Measurements from ENCODE around the gene CELF1. TPM values are rescaled to one million over a fixed set of nuclear protein-coding genes. Genes with fewer than 3 reads are reported as not detected.
A peak's percentile ranks its signal among the peaks of the same experiment; 100 is the strongest.
"Not testable (repeated sequence)": the region's sequence is repeated elsewhere in the genome, so short reads cannot be mapped to it uniquely, and the experiment has no call there.

Gene CELF1
- total and polyA plus RNA-seq, 2 experiments from 2014 or later = 59.1 to 84.6 TPM

DNA sequence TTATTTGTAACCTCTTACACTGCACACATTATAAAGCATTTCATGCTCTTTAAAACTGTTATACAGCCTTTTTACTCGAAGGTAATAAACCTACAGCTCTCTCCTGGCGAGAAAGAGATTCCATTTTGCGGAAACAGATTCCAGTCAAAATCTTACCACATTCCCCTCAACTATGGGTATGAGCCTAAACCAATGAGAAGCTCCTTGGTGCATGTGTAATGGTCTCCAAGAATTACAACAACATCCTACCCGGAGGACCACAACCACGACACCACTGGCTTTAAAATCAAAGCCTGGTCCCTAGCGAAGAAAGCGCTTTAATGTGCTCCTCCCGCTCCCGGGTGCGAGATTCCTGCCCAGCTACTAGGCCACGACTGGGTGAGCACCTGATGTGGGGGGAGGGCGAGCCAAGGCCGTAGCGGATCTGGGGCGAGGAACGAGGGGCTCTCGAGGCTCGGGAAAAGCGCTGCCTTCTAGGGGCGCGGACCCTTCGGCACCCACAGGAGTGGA lies 821 bp downstream of the CELF1 start:
- no peaks in the 10 kb centered on the region for H3K9me2 ChIP-seq (replicated peaks; ENCODE audit: insufficient read depth)
- peak overlapping the region; percentile 97 for H3K27ac ChIP-seq
- DNase-seq (ENCODE audit: low spot score) = peak; percentile 58
- no peak for TF ChIP-seq EZH2phosphoT487 (IDR thresholded peaks at IDR 0.05; ENCODE audit: low read depth, severe bottlenecking, unreplicated experiment)
- no peak for TF ChIP-seq EZH2 (IDR thresholded peaks at IDR 0.05; ENCODE audit: borderline replicate concordance)
- TF ChIP-seq, protein P1, sequence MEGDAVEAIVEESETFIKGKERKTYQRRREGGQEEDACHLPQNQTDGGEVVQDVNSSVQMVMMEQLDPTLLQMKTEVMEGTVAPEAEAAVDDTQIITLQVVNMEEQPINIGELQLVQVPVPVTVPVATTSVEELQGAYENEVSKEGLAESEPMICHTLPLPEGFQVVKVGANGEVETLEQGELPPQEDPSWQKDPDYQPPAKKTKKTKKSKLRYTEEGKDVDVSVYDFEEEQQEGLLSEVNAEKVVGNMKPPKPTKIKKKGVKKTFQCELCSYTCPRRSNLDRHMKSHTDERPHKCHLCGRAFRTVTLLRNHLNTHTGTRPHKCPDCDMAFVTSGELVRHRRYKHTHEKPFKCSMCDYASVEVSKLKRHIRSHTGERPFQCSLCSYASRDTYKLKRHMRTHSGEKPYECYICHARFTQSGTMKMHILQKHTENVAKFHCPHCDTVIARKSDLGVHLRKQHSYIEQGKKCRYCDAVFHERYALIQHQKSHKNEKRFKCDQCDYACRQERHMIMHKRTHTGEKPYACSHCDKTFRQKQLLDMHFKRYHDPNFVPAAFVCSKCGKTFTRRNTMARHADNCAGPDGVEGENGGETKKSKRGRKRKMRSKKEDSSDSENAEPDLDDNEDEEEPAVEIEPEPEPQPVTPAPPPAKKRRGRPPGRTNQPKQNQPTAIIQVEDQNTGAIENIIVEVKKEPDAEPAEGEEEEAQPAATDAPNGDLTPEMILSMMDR (IDR thresholded peaks at IDR 0.05; ENCODE audit: poor library complexity) = no peak
- H3K4me1 ChIP-seq (ENCODE audit: insufficient read depth) = peaks cover 9% of the 10 kb centered on the region
- peak overlapping the region; percentile 84 for H3K4me2 ChIP-seq
- peak overlapping the region; percentile 58 for H2AFZ ChIP-seq
- no peaks in the 10 kb centered on the region for H3K9me3 ChIP-seq (ENCODE audit: low read depth)
- H3K36me3 ChIP-seq (replicated peaks; ENCODE audit: insufficient read depth, low read depth) = no peaks in the 10 kb centered on the region
- H3K4me3 ChIP-seq = peak overlapping the region; percentile 79
- peaks cover 58% of the 10 kb centered on the region for H3K79me2 ChIP-seq
- H3K27me3 ChIP-seq = no peaks in the 10 kb centered on the region
- WGBS (ENCODE audit: low lambda C conversion rate, missing lambda C conversion rate) = 2% methylated on average over 22 of the region's 22 CpGs
- peaks cover 41% of the 10 kb centered on the region for H4K20me1 ChIP-seq (ENCODE audit: insufficient read depth, poor library complexity, severe bottlenecking)

DNA sequence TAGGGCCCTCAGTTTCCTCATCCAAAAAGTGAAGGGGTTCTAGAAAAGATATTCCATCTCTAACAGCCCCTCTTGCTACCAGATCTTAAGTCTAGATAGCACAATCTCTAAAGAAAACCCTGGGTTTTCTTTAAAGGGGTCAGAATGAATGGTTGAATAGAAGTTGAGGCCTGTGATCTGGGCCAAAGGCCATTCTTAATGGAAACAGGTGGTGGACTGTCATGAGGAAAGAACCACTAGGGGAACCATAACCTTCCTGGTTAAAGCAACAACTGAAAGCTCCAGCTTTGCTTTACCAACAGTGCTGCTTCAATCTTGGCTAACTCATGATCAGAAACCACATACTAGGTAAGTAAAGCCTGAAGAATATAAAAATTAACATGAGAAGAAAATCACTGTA lies 1.8 kb downstream of the CELF1 start:
- no peaks in the 10 kb centered on the region for H3K36me3 ChIP-seq (replicated peaks; ENCODE audit: insufficient read depth, low read depth)
- no peak for TF ChIP-seq EZH2 (IDR thresholded peaks at IDR 0.05; ENCODE audit: borderline replicate concordance)
- TF ChIP-seq, protein P1 (IDR thresholded peaks at IDR 0.05; ENCODE audit: poor library complexity) = no peak
- no peak for TF ChIP-seq EZH2phosphoT487 (IDR thresholded peaks at IDR 0.05; ENCODE audit: low read depth, severe bottlenecking, unreplicated experiment)
- no peaks in the 10 kb centered on the region for H3K9me2 ChIP-seq (replicated peaks; ENCODE audit: insufficient read depth)
- no peak overlapping the region for H3K4me3 ChIP-seq
- no peaks in the 10 kb centered on the region for H3K27me3 ChIP-seq
- peaks cover 51% of the 10 kb centered on the region for H4K20me1 ChIP-seq (ENCODE audit: insufficient read depth, poor library complexity, severe bottlenecking)
- peak overlapping the region; percentile 84 for H3K4me2 ChIP-seq
- no peak overlapping the region for H2AFZ ChIP-seq
- H3K79me2 ChIP-seq = peaks cover 68% of the 10 kb centered on the region
- H3K27ac ChIP-seq = peak overlapping the region; percentile 97
- H3K9me3 ChIP-seq (ENCODE audit: low read depth) = no peaks in the 10 kb centered on the region
- peaks cover 9% of the 10 kb centered on the region for H3K4me1 ChIP-seq (ENCODE audit: insufficient read depth)
- peak; percentile 36 for DNase-seq (ENCODE audit: low spot score)

DNA sequence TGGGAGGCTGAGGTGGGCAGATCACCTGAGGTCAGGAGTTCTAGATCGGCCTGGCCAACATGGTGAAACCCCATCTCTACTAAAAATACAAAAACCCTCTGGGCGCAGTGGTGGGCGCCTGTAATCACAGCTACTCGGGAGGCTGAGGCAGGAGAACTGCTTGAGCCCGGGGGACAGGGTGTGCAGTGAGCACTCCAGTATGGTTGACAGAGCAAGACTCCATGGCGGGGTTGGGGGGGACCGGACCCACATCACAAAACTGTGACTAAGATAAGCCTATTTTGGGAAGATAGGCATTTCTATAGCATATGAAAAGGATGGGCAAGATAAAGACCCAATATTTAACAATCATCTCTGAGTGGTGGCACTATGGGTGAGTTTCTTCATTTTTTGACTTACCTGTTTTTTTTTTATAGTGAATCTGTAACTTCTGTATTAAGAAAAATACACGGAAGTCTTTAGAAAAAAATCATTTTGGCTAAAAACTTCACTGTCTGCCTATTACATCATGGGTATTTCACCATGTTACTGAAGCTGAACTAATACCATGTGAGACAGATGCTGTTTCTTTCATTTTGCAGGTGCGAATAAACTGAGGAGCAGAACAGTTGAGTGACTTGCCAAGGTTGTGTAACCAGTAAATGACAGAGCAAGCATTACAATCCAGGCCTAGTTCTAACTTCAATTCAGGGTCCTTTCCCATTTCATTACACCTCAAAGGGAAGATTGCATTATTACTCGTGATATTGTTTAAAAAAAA lies 2.5 kb downstream of the CELF1 start:
- peaks cover 9% of the 10 kb centered on the region for H3K4me1 ChIP-seq (ENCODE audit: insufficient read depth)
- TF ChIP-seq EZH2phosphoT487 (IDR thresholded peaks at IDR 0.05; ENCODE audit: low read depth, severe bottlenecking, unreplicated experiment) (no peak), EZH2 (IDR thresholded peaks at IDR 0.05; ENCODE audit: borderline replicate concordance) (no peak)
- TF ChIP-seq, protein P1 (IDR thresholded peaks at IDR 0.05; ENCODE audit: poor library complexity) = no peak
- H4K20me1 ChIP-seq (ENCODE audit: insufficient read depth, poor library complexity, severe bottlenecking) = peaks cover 56% of the 10 kb centered on the region
- no peaks in the 10 kb centered on the region for H3K27me3 ChIP-seq
- H3K4me2 ChIP-seq = peak overlapping the region; percentile 84
- no peak overlapping the region for H2AFZ ChIP-seq
- WGBS (ENCODE audit: low lambda C conversion rate, missing lambda C conversion rate) = 93% methylated on average over 10 of the region's 10 CpGs
- H3K27ac ChIP-seq = peak overlapping the region; percentile 97
- H3K36me3 ChIP-seq (replicated peaks; ENCODE audit: insufficient read depth, low read depth) = no peaks in the 10 kb centered on the region
- no peaks in the 10 kb centered on the region for H3K9me2 ChIP-seq (replicated peaks; ENCODE audit: insufficient read depth)
- H3K79me2 ChIP-seq = peaks cover 74% of the 10 kb centered on the region
- H3K4me3 ChIP-seq = no peak overlapping the region
- no peak for DNase-seq (ENCODE audit: low spot score)
- no peaks in the 10 kb centered on the region for H3K9me3 ChIP-seq (ENCODE audit: low read depth)

DNA sequence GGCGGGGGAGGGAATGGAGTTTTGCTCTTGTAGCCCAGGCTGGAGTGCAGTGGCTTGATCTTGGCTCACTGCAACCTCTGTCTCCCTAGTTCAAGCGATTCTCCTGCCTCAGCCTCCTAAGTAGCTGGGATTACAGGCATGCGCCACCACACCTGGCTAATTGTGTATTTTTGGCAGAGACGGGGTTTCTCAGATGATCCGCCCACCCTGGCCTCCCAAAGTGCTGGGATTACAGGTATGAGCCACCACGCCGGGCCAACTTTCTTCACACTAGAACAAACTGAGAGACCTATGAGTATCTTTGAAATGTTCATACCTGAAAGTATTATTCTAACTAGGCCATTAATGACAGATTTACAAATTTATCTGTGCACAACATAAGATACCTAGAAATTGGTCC lies 6.7 kb downstream of the CELF1 start:
- not testable (repeated sequence) for H3K9me2 ChIP-seq (replicated peaks; ENCODE audit: insufficient read depth); H2AFZ ChIP-seq; H3K27ac ChIP-seq; H3K9me3 ChIP-seq (ENCODE audit: low read depth); DNase-seq (ENCODE audit: low spot score); H3K36me3 ChIP-seq (replicated peaks; ENCODE audit: insufficient read depth, low read depth); H3K4me2 ChIP-seq; H3K27me3 ChIP-seq; H3K4me3 ChIP-seq; H3K4me1 ChIP-seq (ENCODE audit: insufficient read depth)
- Histone ChIP-seq H3K79me2 (peaks cover 98% of the 10 kb centered on the region), H4K20me1 (ENCODE audit: insufficient read depth, poor library complexity, severe bottlenecking) (peaks cover 94% of the 10 kb centered on the region)
- 98% methylated on average over 6 of the region's 7 CpGs for WGBS (ENCODE audit: low lambda C conversion rate, missing lambda C conversion rate)

All from hepatocyte (in vitro differentiated cells).